Colon (tissue), 2 donors: Measurements from ENCODE around the gene WNT5B.
"Not testable (repeated sequence)": the region's sequence is repeated elsewhere in the genome, so short reads cannot be mapped to it uniquely, and the experiment has no call there.

Experiments used
- FAIRE-seq: peaks from 2 replicates; lab custom pipeline; 2012; peaks lifted over from hg19 to GRCh38; lab: Jason Lieb, UNC
- donor health status: control.
- donor health status: control.

WNT5B gene

DNA sequence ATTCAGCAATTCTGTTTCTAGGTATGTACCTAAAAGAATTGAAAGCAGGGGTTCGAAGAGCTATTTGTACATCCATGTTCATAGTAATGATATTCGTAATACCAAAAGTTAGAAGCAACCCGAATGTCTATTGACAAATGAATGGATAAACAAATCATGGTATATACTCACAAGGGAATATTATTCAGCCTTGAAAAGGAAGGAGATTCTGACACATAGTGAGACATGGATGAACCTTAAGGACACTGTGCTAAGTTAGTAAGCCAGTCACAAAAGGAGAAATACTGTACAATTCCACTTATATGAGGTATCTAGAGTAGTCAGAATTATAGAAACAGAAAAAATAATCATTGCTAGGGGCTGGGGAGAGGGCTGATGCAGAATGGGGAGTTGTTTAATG lies 30.3 kb upstream of the WNT5B start:
- FAIRE-seq, result no peak

DNA sequence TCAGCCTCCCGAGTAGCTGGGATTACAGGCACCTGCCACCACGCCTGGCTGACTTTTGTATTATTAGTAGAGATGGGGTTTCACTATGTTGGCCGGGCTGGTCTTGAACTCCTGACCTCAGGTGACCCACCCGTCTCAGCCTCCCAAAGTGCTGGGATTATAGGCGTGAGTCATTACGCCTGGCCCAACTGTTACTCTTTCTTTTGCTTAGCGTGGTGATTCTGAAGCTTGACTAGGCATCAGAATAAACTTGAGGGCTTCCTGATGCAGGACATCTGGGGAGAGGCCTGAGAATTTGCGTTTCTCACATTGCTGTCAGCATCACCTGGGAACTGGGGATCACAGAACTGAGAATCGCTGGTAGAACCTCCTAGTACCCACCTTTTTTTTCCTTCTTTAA lies 26.3 kb upstream of the WNT5B start:
- FAIRE-seq, result not testable (repeated sequence)

DNA sequence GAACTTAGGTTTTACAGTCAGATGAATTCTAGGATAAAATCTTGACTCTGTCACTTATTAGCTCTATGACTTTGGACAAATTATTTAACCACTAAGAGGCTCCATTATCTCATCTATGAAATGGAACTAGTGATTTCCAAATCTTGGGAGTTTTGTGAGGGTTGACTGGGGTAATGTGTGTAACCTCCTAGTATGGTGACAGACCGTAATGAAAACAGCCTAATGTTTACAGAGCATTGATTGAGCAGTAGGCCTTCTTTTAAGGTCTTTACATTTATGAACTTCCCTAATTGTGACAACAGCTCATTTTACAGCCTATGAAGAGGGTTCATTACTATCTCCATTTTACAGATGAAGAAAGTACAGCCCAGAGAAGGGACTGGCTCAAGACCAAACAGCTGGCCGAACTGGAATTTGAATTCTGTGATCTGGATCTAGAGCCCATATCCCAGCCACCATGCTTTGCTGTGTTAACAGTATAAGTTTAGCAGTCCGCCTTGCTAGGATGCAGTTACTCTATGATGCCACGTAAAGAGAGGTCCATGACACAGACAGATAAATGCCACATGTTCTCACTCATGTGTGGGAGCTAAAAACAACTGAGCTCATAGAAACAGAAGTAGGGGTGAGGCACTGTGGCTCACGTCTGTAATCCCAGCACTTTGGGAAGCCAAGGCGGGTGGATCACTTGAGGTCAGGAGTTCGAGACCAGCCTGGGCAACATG lies 25.6 kb upstream of the WNT5B start:
- FAIRE-seq, result no peak

DNA sequence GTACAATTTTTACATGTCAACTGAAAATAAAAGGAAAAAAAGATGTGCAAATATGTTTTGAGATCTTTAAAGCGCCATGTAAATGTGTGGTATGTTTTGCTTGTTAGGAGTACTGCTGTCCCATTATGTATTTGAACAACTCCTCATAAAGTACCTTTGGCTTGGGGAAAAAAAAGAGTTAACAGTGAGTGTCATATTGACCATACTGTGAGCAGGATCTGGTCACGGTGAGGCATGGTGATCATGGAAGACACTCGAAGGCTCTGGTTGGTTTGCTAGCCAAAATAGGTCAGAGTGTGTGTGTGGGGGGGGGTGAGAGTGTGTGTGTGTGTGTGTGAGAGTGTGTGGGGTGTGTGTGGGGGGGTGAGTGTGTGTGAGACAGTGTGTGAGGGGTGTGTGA lies 24.6 kb upstream of the WNT5B start:
- FAIRE-seq, result no peak

DNA sequence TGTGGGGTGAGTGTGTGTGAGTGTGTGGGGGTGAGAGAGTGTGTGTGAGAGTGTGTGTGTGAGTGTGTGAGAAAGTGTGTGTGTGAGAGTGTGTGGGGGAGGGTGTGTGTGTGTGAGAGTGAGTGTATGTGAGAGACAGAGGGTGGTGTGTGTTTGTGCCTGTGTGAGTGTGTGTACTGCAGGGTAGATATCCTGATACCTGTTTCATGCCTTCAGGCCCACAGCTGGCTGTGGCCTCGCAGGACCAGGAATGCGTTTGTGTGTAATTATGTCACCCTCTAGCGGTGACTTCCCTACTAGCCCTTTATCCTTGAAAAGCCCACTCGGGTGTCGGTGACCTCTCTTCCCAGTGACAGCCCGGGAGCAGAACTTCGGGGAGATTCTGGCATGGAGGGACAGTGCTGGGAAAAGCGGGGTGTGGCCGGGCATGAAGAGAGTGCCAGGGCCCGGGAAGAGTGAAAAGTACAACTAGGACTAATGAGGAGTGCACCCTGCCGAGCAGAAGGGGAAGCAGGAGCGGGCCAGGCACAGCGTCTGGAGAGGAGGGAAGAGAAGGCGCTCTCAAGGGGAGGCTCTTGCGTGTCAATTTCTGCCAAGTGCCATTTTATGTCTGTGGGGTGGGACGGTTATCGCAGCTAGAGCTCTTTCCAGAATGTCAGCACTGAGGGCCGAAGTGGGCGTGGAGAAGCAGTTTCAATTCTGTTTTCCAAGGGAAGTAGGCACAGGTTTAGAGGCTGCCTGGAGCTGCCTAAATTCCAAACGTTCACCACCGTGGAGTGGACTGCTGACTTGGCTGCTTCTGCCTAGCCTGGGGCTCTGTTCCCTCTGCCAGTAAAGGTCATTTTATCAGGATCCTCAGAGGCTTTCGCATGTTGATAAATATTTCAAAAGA lies 23.7 kb upstream of the WNT5B start:
- no peak for FAIRE-seq

DNA sequence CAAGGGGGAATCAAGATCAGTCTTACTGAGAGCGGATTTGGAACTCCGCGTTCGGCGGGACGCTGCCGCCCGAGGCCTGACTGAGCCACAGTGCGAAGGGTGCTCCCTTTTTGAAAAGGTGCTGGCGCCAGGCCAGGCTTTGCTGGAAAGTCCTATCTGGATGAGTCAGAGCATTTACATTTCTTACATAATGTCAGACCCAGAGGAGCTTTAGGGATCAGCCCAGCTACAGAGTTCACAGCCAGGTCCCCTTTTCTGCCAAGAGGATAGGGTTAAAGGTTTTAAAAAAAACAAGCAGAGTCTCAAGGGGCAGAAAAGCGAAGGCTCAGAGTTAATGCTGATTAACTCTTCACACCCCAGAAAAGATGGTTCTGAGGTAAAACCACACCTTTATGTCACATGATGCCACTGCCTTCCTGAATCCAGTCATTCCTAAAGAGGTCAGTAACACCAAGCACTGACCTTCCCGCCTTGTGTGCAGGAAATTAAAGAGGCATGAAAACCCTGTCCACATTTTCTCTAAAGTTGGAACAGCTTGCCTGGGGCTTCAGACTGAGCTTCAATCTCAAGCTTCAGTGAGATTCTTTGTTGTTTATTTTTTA lies 22.9 kb upstream of the WNT5B start:
- FAIRE-seq, result no peak

DNA sequence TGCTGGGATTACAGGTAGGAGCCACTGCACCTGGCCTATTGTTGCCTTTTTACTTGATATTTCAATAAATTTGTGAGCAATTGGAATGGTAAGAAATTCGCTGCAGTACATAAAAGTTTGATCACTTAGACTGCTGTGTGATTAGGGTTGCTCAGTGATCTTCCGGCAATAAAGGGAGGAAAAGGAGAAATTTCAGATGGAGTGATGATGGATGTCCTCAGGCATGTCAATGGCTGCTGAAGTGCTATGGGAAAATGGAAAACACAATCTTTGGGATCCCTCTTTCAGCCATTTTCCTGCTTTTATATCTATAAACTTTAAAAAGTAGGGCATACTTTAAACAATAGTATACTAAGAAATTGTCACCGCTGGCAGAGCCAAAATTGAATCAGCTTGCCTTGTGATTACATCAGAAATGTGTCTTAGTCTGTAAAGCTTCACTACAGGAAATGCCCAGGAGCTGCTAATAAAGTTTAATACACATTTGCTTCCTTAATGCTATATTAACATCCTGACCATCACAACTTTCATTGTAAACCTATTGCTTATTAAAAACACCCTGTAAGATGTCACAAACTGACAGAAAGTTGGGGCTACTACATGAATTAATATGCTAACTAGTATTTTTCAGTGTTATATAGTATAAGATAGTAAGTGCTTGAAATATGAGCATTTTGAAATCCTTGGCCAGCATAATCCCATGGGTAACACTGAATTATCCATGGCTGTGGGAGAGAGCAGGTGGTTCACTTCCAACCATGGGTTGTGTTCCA lies 20.9 kb upstream of the WNT5B start:
- FAIRE-seq, result no peak

DNA sequence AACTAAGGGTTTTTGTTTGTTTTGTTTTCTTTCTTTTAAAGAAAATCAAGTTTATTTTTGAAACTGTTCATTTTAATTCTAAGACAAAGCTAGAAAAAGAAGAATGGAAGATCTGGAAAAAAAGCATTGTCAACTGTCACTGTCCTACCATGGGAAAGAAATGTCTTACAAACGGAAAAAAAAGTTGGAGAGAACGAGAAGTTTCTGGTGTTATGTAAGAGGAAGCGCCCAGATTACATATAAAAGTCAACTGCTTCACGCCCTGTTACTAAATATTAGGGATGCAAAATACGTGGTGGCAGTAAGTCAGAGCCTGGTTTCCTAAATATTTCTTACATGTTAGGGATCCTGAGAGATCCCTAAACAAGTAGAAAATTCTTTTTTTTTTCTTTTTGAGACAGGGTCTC lies 20.3 kb upstream of the WNT5B start:
- no peak for FAIRE-seq

DNA sequence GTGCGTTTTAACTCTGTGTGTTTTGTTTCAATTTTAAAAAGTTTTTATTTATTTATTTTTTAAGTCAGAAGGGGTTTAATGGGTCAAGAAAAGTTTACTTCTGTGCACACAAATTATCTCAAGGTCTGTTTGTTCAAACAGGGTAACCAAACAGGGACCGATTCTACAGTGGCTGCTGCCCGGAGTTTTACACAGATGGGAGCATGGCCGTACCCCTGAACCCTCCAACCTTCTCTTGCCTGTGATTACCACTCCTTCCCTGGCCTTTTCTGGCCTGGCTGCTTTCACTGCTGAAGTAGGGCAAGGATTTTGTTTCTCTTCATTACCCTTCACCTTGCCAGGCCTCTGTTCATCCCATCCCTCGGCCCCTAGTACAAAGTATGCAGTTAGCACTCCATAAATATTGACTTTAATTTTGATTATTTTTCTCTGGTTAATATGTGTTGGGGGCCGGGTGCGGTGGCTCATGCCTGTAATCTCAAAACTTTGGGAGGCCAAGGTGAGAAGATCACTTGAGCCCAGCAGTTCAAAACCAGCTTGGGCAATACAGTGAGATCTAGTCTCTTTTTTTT lies 18.9 kb upstream of the WNT5B start:
- no peak for FAIRE-seq

DNA sequence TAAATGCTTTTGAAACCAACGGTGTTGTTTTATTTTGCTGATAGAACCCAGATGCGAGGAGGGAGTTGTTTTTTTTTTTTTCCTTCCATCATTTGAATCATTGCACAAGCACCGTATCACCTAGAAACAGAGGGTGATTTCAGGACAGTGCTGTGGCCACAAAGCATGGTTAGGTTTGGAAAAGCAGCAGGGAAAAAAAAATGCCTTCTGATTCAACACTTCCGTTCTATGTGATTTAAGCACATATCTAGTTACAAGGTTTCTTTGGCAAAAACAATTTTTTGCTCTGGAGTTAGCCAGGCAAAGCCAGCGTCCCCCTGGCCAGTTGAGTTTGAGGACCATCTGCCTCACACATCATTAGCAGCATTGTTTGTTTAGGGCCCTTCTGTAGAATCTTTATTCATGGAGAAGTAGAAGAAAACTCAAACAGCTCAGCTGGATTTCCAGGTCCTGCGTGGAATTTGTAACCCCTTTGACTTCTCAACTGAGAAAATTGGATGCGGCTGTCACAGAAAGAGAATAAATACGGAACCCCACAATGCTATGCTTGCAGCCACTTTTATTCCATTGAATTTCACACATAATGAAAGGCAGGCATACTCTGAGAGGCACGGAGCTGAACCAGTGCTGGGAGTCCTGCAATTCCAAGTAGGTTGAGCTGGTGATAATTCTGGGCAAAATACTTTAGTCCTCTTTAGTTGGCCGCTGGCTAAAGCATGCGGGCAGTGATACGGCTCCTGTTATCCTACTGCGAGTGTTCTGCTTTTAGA lies 17.0 kb upstream of the WNT5B start:
- no peak for FAIRE-seq

DNA sequence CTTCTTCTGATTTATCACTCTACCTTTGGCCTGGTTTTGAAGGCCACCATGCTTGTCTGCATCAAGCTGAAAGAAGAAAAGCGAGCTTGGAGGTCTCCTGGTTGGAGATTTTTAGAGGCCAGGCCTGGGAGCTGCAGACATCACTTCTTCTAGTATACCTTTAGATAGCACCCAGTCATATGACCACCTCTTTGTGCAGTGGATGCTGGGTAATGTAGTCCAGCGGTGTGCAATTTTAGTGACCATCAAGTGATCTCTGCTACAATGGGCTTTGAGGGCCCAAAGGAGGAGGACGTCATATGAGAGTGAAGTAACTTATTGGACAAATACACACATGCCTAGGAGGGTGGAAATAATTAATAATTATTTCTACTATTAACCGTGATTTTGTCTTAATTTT lies 15.2 kb upstream of the WNT5B start:
- FAIRE-seq, result no peak

DNA sequence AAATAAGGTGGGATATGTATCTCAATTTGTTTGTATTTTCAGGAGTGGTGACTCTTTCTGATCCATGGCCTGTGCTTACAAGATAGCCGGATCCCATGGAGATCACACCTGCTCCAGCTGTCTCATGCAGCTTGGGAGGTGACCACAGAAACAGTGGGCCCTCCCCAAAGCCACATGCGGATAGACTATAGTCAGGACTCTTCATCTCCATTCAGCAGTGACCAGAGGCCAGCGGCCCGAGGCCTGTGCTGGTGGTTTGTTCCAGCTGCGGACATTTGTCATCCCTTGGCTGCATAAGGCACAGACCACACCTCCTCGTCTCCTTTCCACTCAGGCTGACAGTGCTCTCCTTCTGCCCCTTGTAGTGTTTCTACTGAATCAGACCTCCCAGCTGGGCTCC lies 14.7 kb upstream of the WNT5B start:
- FAIRE-seq, result no peak

DNA sequence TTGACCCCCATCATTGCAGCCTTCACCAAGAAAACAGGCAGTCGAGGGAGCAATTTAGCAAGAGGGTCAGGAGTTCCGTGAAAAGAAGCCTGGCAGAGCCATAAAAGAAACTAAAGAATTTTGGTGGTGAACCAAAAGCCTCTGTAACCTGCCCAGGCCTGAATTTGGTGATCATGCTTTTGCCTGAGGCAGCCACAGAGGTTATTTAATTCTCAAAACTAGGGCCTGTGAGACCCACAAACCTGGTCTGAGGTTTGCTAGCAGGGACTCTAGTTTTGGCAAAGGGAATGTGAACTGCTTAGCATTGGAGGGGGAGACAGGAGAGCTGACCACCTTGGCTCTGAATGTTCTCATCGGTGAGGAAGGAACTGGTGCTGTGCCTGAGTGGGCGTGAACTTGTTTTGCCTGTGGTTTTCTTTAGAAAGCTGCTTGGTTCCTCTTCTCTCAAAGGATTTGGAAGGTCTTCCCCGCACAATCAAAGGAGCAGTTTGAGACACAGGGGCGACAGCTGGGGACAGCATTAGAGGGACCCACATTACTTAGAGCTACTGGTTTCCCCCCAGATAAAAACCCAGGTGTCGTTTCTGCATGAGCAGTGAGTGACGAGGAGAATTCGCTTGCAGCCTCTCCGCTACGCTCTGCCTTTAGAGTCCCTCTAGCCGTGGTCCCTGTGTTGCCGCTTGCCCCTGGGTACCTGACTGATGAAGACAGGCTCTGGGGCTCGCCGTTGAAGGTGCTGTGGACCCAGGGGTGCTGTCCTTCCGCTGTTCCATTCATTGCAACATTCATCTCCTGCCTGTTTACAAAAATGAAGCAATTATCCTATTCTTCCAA lies 12.6 kb upstream of the WNT5B start:
- no peak for FAIRE-seq

DNA sequence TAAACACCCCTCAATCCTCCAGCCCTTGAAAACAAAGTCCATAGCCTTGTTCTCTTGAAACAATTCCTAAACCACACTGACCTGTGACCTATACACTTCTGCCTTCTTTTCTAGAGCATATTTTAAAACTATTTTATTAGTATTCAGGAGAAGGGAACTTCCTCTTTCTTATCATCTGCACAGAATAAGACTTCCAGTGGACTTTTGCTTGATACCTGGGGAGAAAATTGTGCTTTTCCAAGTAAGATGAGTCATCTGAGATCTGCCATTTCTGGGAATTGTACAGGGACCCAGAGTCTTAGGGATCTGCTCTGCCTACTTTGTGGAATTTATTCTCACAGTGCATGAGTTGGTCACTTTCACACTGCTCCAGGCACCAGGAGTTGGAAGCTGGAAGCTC lies 10.5 kb upstream of the WNT5B start:
- FAIRE-seq, result no peak

DNA sequence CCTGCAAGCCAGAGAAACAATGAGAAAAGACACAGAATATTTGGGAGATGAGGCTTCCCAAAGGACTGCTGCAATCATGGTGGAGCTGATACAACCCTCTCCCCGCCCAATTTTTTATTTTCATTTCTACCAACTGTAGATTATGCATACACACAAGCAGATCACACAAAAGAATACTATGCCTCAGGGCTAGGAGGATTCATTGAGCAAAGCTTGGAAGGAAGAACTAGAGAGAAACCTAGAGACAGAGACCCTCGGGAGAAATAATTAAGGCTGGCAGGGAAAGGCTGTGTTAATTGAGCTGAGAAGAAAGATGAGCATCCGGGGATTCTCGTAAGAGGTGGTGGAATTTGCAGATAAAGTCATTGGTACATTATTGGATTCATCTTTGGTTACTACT lies 9.9 kb upstream of the WNT5B start:
- FAIRE-seq, result no peak

DNA sequence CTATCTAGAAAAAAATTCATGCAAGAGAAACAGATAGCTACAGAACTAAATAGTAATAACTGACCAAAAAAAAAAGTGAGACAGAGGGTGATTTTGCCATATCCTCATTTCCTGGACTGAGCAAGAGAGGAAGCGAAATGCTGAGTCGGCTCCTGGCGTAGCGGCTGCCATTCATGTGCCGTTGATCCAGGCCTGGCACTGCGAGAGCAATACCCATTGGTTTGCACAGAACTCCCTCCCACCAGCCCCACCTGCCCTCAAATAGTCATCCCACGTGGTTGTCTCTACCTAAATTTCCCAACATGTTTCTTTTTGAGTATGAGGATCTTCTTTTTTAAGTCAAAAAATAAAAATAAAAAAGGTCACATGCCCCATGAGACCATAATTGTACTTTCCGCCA lies 9.4 kb upstream of the WNT5B start:
- no peak for FAIRE-seq

DNA sequence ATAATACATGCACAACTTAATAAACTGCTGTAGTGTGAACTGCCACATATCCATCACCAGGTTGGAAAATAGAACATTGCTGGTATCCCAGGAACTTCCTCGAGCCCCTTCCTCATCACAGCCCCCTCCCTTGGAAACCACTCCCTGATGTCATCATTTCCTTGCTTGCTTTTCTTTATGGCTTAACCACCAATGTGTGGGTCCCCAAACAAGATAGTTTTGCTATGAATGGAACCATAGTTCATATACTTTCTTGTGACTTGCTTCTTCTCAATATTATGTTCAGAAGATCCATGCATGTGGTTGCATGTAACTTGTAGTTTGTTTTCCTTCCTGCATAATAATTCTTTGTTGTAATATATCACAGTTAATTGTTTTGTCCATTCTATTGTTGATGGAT lies 8.9 kb upstream of the WNT5B start:
- no peak for FAIRE-seq

DNA sequence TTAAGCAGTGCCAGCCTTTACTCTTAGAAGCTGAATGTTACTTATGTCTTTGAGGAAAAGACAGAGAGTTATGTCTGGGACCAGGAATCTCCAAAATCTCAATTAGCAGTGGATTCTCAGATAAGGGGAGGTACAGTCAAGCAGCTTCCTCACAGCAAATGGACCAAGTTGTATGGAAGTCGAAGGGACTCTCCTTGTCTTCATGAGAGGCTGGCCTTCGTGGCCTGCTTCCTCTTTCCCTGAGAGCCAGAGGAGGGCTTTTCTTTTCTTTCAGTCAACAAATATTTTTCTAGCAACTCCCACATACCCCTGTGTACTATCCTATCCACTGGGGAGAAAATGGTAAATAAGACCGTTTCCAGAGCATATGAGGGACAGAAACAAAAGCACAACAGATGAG lies 6.6 kb upstream of the WNT5B start:
- no peak for FAIRE-seq

DNA sequence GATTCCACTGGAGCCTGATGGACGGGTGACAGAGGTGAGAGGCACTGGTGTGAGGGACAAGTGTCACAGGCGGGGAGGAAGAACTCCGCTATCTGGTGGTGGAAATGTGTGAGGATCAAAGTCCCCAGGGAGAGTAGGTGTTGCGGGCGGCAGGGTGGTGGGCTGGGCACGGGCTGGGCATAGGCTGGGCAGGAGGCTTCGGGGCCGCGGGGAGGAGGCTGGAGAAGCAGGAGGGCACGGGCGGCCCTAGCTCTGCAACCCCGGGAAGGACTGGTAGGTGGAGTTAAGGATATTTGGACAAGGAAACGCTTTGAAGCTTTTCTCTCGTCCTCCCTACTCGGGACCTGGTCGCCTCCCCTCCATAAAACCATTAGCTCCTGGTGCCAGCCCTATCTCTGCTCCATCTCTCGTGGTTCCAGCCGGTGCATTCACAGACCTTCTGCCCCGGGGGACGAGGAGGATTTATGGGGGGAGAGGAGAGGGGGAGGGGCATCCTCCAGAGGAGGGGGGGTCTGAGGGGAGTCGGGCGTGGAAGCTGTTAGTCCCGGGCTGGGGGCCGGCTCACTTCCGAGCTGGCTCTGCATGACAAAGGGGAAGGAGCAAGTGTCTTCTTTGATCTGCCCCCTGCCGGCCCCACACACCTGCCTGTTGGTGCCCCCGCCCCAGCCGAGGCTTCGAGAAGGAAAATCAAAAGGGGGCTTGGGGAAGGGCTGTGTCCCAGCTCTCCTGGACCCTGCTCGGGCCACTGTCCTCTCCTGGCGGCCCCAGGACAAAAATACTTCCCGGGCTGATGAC lies 504 bp downstream of the WNT5B start:
- no peak for FAIRE-seq
